Transverse colon (tissue), 4 donors: ENCODE measurements around the gene ADGRG2. TPM values are rescaled to one million over a fixed set of nuclear protein-coding genes. Genes with fewer than 3 reads are reported as not detected.

Experiments
- DNase-seq: peaks from one replicate; pipeline ENCODE4 v3.0.0-alpha.2; 2019
- H3K27ac ChIP-seq, 4 donors: fragments of 200-600 bp; sonication (generic); 2 replicates each; pipeline ENCODE4 v1.5.1; 2016 to 2018; ENCODE audit warnings: inconsistent platforms in 4 of 4
- H3K27me3 ChIP-seq: fragments of 200-600 bp; sonication (generic); 2 replicates; pipeline ENCODE4 v1.5.1; 2017; ENCODE audit warnings: inconsistent platforms
- H3K36me3 ChIP-seq, 4 donors: fragments of 200-600 bp; sonication (generic); 2 replicates each; pipeline ENCODE4 v1.5.1; 2017 to 2019; ENCODE audit warnings: inconsistent platforms in 4 of 4
- H3K4me1 ChIP-seq, 4 donors: fragments of 200-600 bp; sonication (generic); 2 replicates each; pipeline ENCODE4 v1.5.1; 2017 to 2020; ENCODE audit warnings: inconsistent platforms in 4 of 4
- H3K4me3 ChIP-seq, 4 donors: fragments of 200-600 bp; sonication (generic); 1 replicate in 1 of 4; 2 replicates in 3 of 4; pipeline versions ENCODE4 v1.5.1 to v1.6.1; 2017 to 2019; ENCODE audit warnings: inconsistent platforms in 4 of 4
- H3K9me3 ChIP-seq, 2 donors: fragments of 200-600 bp; sonication (generic); 2 replicates each; pipeline ENCODE4 v1.5.1; 2017 to 2019; ENCODE audit warnings: inconsistent platforms in 2 of 2
- CTCF ChIP-seq, 5 experiments: fragments of 200-600 bp in 3 of 5; fragments of 450-650 bp in 2 of 5; sonication (generic) in 3 of 5; IDR thresholded peaks; 1 replicate in 2 of 5; 2 replicates in 3 of 5; pipeline ENCODE4 v1.5.1; 2016 to 2017; ENCODE audit warnings: antibody characterized with exemption in 5 of 5, inconsistent platforms in 3 of 5, mild to moderate bottlenecking in 2 of 5, moderate library complexity in 1 of 5
- EP300 ChIP-seq: sonication (generic); formaldehyde crosslinking; IDR thresholded peaks from one replicate; pipeline ENCODE4 v1.6.1; 2017; ENCODE audit warnings: antibody characterized with exemption, low read depth
- POLR2A ChIP-seq: fragments of 450-650 bp; IDR thresholded peaks from one replicate; pipeline ENCODE4 v1.6.1; 2016; ENCODE audit warnings: antibody characterized with exemption, mild to moderate bottlenecking, moderate library complexity
- POLR2AphosphoS5 ChIP-seq, 3 donors: sonication (generic); formaldehyde crosslinking; IDR thresholded peaks; one replicate each; pipeline ENCODE4 v1.6.1; 2016; ENCODE audit warnings: antibody characterized with exemption in 3 of 3
- WGBS, 2 donors: methylation state at CpG; one replicate each; pipeline ENCODE4 v1.1.5; 2018; ENCODE audit warnings: low coverage in 1 of 2; 5-methylcytosine and 5-hydroxymethylcytosine counted together
- in situ Hi-C, 4 donors: fragments of 200-750 bp; cut with MboI; loops; one replicate each; pipeline versions ENCODE4 v1.15.0 to v1.15.1; 2017; ENCODE audit warnings: low sequenced_read_pairs in 3 of 4, low pct_ligation_motif_present in 1 of 4, low pct_unique_long_range_greater_than_20kb in 1 of 4
- intact Hi-C: fragments of 100-400 bp; cut with DNase I; formaldehyde crosslinking; loops from one replicate; pipeline ENCODE4 v1.15.1; 2023; ENCODE audit warnings: low total_unique reads
- total RNA-seq, 4 donors: library from RNA; depleted of rRNA; stranded (reverse); fragments of >200 nt; gene quantifications; one replicate each; pipeline ENCODE4 v1.1.0, GENCODE V29; 2016

Gene ADGRG2
- under 1 TPM in 2 of 4 donors, not detected in 2; 0.41 to 0.64 TPM for total RNA-seq

DNA sequence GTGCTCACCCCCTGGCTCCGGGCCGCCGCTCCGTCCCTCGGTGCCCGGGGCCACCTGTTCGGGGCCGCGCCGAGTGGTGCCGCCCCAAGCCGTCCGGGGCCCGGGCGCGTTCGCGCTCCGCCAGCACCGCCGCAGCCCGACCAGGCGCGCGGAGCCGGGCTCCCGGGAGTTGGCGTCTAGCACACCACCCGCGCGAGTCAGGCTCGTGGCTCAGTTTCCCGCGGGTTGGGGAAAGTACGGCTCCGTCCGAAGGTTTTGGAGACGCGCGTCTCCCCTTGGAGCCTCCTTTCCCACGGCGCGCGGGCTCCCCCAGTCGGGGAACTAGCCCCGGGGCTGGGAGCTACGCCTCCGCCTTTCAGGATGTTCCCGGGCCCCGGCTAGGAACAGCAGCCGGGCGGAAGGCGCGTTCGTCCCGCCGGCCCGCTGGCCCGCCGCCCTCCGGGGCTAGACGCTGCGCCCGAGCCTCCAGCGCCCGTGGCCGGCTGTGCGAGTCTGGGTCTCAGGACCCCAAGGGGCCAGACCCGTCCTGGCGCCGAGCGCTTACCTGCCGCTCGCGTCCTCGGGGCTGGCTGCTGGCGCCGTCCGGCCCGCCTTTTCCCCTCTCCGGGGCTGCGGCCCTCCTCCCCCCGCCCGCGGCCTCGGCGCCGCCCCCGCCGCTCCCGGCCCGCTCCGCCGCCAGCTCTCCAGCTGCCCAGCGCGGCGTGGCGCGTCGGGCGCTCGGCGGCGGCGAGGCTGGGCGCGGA is at the start of gene ADGRG2:
TSS of gene ADGRG2 (minus strand) at position 571 of the 743 bp plus-strand sequence. CDS start 53,634 bp downstream, outside the sequence.
- Histone ChIP-seq H3K4me1 (no peaks in the 10 kb centered on the region), H3K27ac (no peak within 1 kb of the TSS), H3K4me3 (peak within 1 kb of the TSS in 3 of 4 donors; percentile 25 to 54 (median 37)), H3K27me3 (peaks cover 37% of the 10 kb centered on the region), H3K36me3 (no peaks in the 10 kb centered on the region), H3K9me3 (no peaks in the 10 kb centered on the region)
- TF ChIP-seq POLR2AphosphoS5 (IDR thresholded peaks at IDR 0.05) (no peak), EP300 (no peak), CTCF (IDR thresholded peaks at IDR 0.05) (no peak), POLR2A (no peak)
- WGBS, 2 donors, result 51% methylated on average over 82 of the region's 107 CpGs; no CpG with 5 or more reads in 1 of the 2 donors
- peak; percentile 7 for DNase-seq
- intact Hi-C loops, result no loop called here
- in situ Hi-C loops, result no loop called here

DNA sequence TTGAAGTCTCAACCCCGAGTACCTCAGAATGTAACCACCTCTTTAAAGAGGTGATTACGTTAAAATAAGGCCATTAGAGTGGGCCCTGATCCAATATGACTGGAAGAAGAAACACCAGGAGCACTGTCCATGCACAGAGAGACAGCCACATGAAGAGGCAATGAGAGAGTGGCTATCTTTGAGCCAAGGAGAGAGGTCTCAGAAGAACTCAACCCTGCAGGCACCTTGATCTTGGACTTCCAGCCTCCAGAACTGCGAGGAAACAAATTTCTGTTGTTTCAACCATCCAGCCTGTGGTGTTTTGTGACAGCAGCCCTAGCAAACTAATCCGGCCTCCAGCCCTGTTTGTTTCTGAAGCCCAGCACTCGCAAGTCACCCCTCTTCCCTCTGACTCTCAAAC is 46.3 kb upstream of the ADGRG2 start:
- Histone ChIP-seq H3K9me3 (no peaks in the 10 kb centered on the region), H3K4me3 (no peak overlapping the region), H3K27ac (no peak overlapping the region), H3K4me1 (no peaks in the 10 kb centered on the region), H3K27me3 (no peaks in the 10 kb centered on the region), H3K36me3 (no peaks in the 10 kb centered on the region)
- in situ Hi-C loops (no loop called here), intact Hi-C loops (no loop called here)
- 66% methylated on average over 5 of the region's 5 CpGs; no CpG with 5 or more reads in 1 of the 2 donors for WGBS, 2 donors
- TF ChIP-seq POLR2A, result no peak
- TF ChIP-seq CTCF (IDR thresholded peaks at IDR 0.05), result no peak
- TF ChIP-seq POLR2AphosphoS5 (IDR thresholded peaks at IDR 0.05), result no peak
- TF ChIP-seq EP300, result no peak
- DNase-seq, result no peak

GRCh38 chrX:19162851-19163250 is 40.6 kb upstream of the ADGRG2 start:
- no peak for DNase-seq
- in situ Hi-C loops, result no loop called here
- no peak for TF ChIP-seq CTCF (IDR thresholded peaks at IDR 0.05)
- TF ChIP-seq POLR2AphosphoS5 (IDR thresholded peaks at IDR 0.05), result no peak
- TF ChIP-seq POLR2A, result no peak
- TF ChIP-seq EP300, result no peak
- Histone ChIP-seq H3K27me3 (no peaks in the 10 kb centered on the region), H3K4me3 (no peak overlapping the region), H3K4me1 (no peaks in the 10 kb centered on the region), H3K27ac (no peak overlapping the region), H3K36me3 (no peaks in the 10 kb centered on the region), H3K9me3 (no peaks in the 10 kb centered on the region)
- WGBS, 2 donors, result 76% methylated on average over 8 of the region's 8 CpGs; no CpG with 5 or more reads in 1 of the 2 donors
- intact Hi-C loops, result no loop called here

DNA sequence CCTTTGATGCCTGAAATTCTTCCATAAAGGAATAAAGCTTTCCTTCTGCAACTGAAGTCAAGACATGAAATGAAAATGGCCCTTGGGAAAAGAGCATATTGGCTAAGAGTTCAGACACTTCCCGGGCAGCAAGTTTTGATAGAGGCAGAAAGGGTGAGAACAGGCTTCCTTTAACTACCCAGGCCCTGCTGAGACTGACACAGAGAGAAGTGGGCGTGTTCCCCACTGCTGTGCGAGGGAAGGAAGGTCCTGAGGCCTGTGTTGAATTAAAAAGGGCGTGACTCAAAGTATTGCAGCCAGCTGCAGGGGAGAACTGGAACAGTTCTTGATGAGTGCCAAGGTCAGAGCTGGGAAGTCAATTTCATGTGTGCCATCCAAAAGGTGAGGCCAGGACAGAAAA is 33.9 kb upstream of the ADGRG2 start:
- H3K4me1 ChIP-seq, result no peaks in the 10 kb centered on the region
- no peak overlapping the region for H3K27ac ChIP-seq
- no peaks in the 10 kb centered on the region for H3K36me3 ChIP-seq
- in situ Hi-C loops, result no loop called here
- TF ChIP-seq POLR2A (no peak), POLR2AphosphoS5 (IDR thresholded peaks at IDR 0.05) (no peak), CTCF (IDR thresholded peaks at IDR 0.05) (no peak), EP300 (no peak)
- no peak overlapping the region for H3K4me3 ChIP-seq
- intact Hi-C loops, result no loop called here
- H3K9me3 ChIP-seq, result no peaks in the 10 kb centered on the region
- no peaks in the 10 kb centered on the region for H3K27me3 ChIP-seq
- WGBS, 2 donors, result 27% methylated on average over 4 of the region's 4 CpGs; no CpG with 5 or more reads in 1 of the 2 donors
- peak; percentile 11 for DNase-seq
